Endodermal cell (in vitro differentiated cells): ENCODE measurements around the gene MRC2. TPM values are rescaled to one million over a fixed set of nuclear protein-coding genes. Genes with fewer than 3 reads are reported as not detected.

Experiments used
- DNase-seq: peaks from one replicate; pipeline ENCODE4 v3.0.0-alpha.2; 2017
- H3K27ac ChIP-seq: 2 replicates; pipeline ENCODE4 v1.5.1; 2013; ENCODE audit warnings: mild to moderate bottlenecking, low read depth, low read length, moderate library complexity
- H3K27me3 ChIP-seq: 2 replicates; pipeline ENCODE4 v1.6.1; 2013; ENCODE audit warnings: mild to moderate bottlenecking, low read length, moderate library complexity; ENCODE audit not compliant: insufficient read depth, control insufficient read depth, poor library complexity, severe bottlenecking
- H3K36me3 ChIP-seq: 2 replicates; pipeline ENCODE4 v1.7.0; 2013; ENCODE audit warnings: mild to moderate bottlenecking, low read length, moderate library complexity; ENCODE audit not compliant: control insufficient read depth, insufficient read depth
- H3K4me1 ChIP-seq: one replicate; pipeline ENCODE4 v1.7.0; 2013; ENCODE audit warnings: low read length; ENCODE audit not compliant: control insufficient read depth, insufficient read depth
- H3K4me3 ChIP-seq: 2 replicates; pipeline ENCODE4 v1.5.1; 2013; ENCODE audit warnings: mild to moderate bottlenecking, low read length, moderate library complexity
- H3K9ac ChIP-seq: 2 replicates; pipeline ENCODE4 v1.6.1; 2013; ENCODE audit warnings: mild to moderate bottlenecking, low read length, moderate library complexity; ENCODE audit not compliant: poor library complexity, severe bottlenecking; ENCODE audit errors: extremely low read depth
- H3K9me3 ChIP-seq: 2 replicates; pipeline ENCODE4 v1.6.1; 2013; ENCODE audit warnings: mild to moderate bottlenecking, low read length, moderate library complexity; ENCODE audit not compliant: control insufficient read depth
- H3K27ac Mint-ChIP-seq: 2 replicates; pipeline ENCODE4 v1.8.0; 2020; ENCODE audit warnings: mixed read lengths
- H3K27me3 Mint-ChIP-seq: 2 replicates; pipeline ENCODE4 v1.8.0; 2021; ENCODE audit warnings: mild to moderate bottlenecking, mixed read lengths; ENCODE audit not compliant: insufficient read depth
- H3K36me3 Mint-ChIP-seq: 2 replicates; pipeline ENCODE4 v1.8.0; 2020; ENCODE audit warnings: low read depth, mixed read lengths
- H3K4me1 Mint-ChIP-seq: 2 replicates; pipeline ENCODE4 v1.8.0; 2020; ENCODE audit warnings: mixed read lengths
- H3K4me3 Mint-ChIP-seq: 2 replicates; pipeline ENCODE4 v1.8.0; 2020; ENCODE audit warnings: mild to moderate bottlenecking, moderate library complexity, mixed read lengths
- H3K9me3 Mint-ChIP-seq: 2 replicates; pipeline ENCODE4 v1.8.0; 2020; ENCODE audit warnings: mild to moderate bottlenecking, mixed read lengths
- CTCF ChIP-seq: fragments of 200-600 bp; sonication (generic); conservative IDR thresholded peaks from 2 replicates; pipeline ENCODE4 v1.5.0; 2021; ENCODE audit warnings: antibody characterized with exemption, mild to moderate bottlenecking
- WGBS, 2 experiments: methylation state at CpG; one replicate each; pipeline versions ENCODE4 v1.1.5 to v1.1.7; 2013; ENCODE audit warnings: missing lambda C conversion rate in 2 of 2, mixed read lengths in 1 of 2; ENCODE audit not compliant: insufficient coverage in 1 of 2, insufficient read length in 1 of 2; 5-methylcytosine and 5-hydroxymethylcytosine counted together
- total RNA-seq, 2 donors: library from RNA; stranded (reverse); fragmentation: NEBNext Ultra II Directional in 1 of 2; extraction: Animal tissue kit (Norgen Biotek cat#: 25700) in 1 of 2; gene quantifications; 2 replicates in 1 of 2; 3 replicates in 1 of 2; pipeline ENCODE4 v1.2.1, GENCODE V29; 2021

The MRC2 gene
- total RNA-seq, 2 donors from 2014 or later = 103 to 165 TPM

GRCh38 chr17:62672957-62673356 is 45.5 kb downstream of the MRC2 start:
- Mint-ChIP-seq H3K36me3 (peaks cover 49% of the 10 kb centered on the region), H3K27me3 (no peaks in the 10 kb centered on the region), H3K4me1 (no peaks in the 10 kb centered on the region), H3K27ac (no peak overlapping the region), H3K9me3 (no peaks in the 10 kb centered on the region), H3K4me3 (no peak overlapping the region)
- Histone ChIP-seq H3K9ac (no peak overlapping the region), H3K27ac (no peak overlapping the region), H3K4me3 (no peak overlapping the region), H3K4me1 (no peaks in the 10 kb centered on the region), H3K27me3 (no peaks in the 10 kb centered on the region), H3K36me3 (peaks cover 61% of the 10 kb centered on the region), H3K9me3 (no peaks in the 10 kb centered on the region)
- WGBS, 2 experiments = 94 to 95% methylated on average over 3 to 4 of the region's 4 CpGs
- TF ChIP-seq CTCF = no peak
- no peak for DNase-seq

- no peak overlapping the region for H3K4me3 Mint-ChIP-seq
- Histone ChIP-seq H3K27me3 (no peaks in the 10 kb centered on the region), H3K27ac (no peak overlapping the region), H3K36me3 (peaks cover 55% of the 10 kb centered on the region), H3K9me3 (no peaks in the 10 kb centered on the region), H3K4me1 (no peaks in the 10 kb centered on the region), H3K4me3 (no peak overlapping the region), H3K9ac (no peak overlapping the region)
- H3K27me3 Mint-ChIP-seq = no peaks in the 10 kb centered on the region
- TF ChIP-seq CTCF = no peak
- DNase-seq = no peak
- no peak overlapping the region for H3K27ac Mint-ChIP-seq
- H3K36me3 Mint-ChIP-seq = peaks cover 46% of the 10 kb centered on the region
- WGBS, 2 experiments = 92 to 95% methylated on average over 11 to 20 of the region's 20 CpGs
- H3K4me1 Mint-ChIP-seq = no peaks in the 10 kb centered on the region
- H3K9me3 Mint-ChIP-seq = no peaks in the 10 kb centered on the region
Observed at GRCh38 chr17:62673614-62674362, 46.3 kb downstream of the MRC2 start.

- H3K4me1 ChIP-seq = no peaks in the 10 kb centered on the region
- H3K27ac Mint-ChIP-seq = no peak overlapping the region
- H3K4me3 ChIP-seq = no peak overlapping the region
- H3K36me3 Mint-ChIP-seq = peaks cover 51% of the 10 kb centered on the region
- H3K4me3 Mint-ChIP-seq = no peak overlapping the region
- no peak overlapping the region for H3K9ac ChIP-seq
- DNase-seq = no peak
- H3K27me3 Mint-ChIP-seq = no peaks in the 10 kb centered on the region
- H3K4me1 Mint-ChIP-seq = no peaks in the 10 kb centered on the region
- peaks cover 52% of the 10 kb centered on the region for H3K36me3 ChIP-seq
- H3K9me3 Mint-ChIP-seq = no peaks in the 10 kb centered on the region
- 96 to 100% methylated on average over 1 to 6 of the region's 6 CpGs for WGBS, 2 experiments
- TF ChIP-seq CTCF = no peak
- H3K9me3 ChIP-seq = no peaks in the 10 kb centered on the region
- H3K27me3 ChIP-seq = no peaks in the 10 kb centered on the region
- H3K27ac ChIP-seq = no peak overlapping the region
Observed at GRCh38 chr17:62674363-62674739, 46.9 kb downstream of the MRC2 start.
